WTC11 (cell line): Measurements from ENCODE around the gene SLCO4A1. TPM values are rescaled to one million over a fixed set of nuclear protein-coding genes. Genes with fewer than 3 reads are reported as not detected.

ENCODE experiments used
- ATAC-seq: fragments of 200-7000 bp; cut with Tn5 transposase; 2 replicates; pipeline ENCODE4 v1.10.0; 2021; ENCODE audit warnings: mild to moderate bottlenecking, moderate library complexity
- CTCF ChIA-PET: fragments of 300-600 bp; sonication (Branson Sonifier 250); formaldehyde crosslinking; loops from one replicate; lab custom pipeline; 2021; ENCODE audit warnings: antibody characterized with exemption; lab: Charles Lee
- POLR2A ChIA-PET: fragments of 350-600 bp; sonication (Branson Sonifier 250); formaldehyde crosslinking; loops from one replicate; lab custom pipeline; 2021; ENCODE audit warnings: antibody characterized with exemption; lab: Charles Lee
- DNase-seq: peaks from one replicate; pipeline ENCODE4 v3.0.0; 2021; ENCODE audit warnings: low spot score
- H3K27ac Mint-ChIP-seq: 2 replicates; pipeline ENCODE4 v1.8.0; 2021; ENCODE audit warnings: mixed read lengths
- H3K27me3 Mint-ChIP-seq: 2 replicates; pipeline ENCODE4 v1.8.0; 2021; ENCODE audit warnings: low read depth, mild to moderate bottlenecking, moderate library complexity, mixed read lengths
- H3K36me3 Mint-ChIP-seq: 2 replicates; pipeline ENCODE4 v1.8.0; 2021; ENCODE audit warnings: mixed read lengths
- H3K4me1 Mint-ChIP-seq: 2 replicates; pipeline ENCODE4 v1.8.0; 2022; ENCODE audit warnings: mixed read lengths
- H3K4me3 Mint-ChIP-seq: 2 replicates; pipeline ENCODE4 v1.8.0; 2021; ENCODE audit warnings: mild to moderate bottlenecking, moderate library complexity, mixed read lengths
- H3K9me3 Mint-ChIP-seq: 2 replicates; pipeline ENCODE4 v1.8.0; 2021; ENCODE audit warnings: mixed read lengths
- ATF6 ChIP-seq: sonication (generic); formaldehyde crosslinking; IDR thresholded peaks from 2 replicates; pipeline ENCODE4 v1.8.1; 2023; ENCODE audit warnings: mild to moderate bottlenecking, missing genetic modification reagents
- CBFB ChIP-seq: sonication (generic); formaldehyde crosslinking; IDR thresholded peaks from 2 replicates; pipeline ENCODE4 v1.8.1; 2022; ENCODE audit warnings: mild to moderate bottlenecking, low read depth, missing genetic modification reagents
- CTCF ChIP-seq: fragments of 200-600 bp; IDR thresholded peaks from 2 replicates; pipeline ENCODE4 v1.8.0; 2022; ENCODE audit warnings: antibody characterized with exemption
- E2F4 ChIP-seq: sonication (generic); formaldehyde crosslinking; IDR thresholded peaks from 2 replicates; pipeline ENCODE4 v1.8.1; 2022; ENCODE audit warnings: low read depth, mild to moderate bottlenecking, moderate library complexity, missing genetic modification reagents, borderline replicate concordance
- ELF4 ChIP-seq: sonication (generic); formaldehyde crosslinking; IDR thresholded peaks from 2 replicates; pipeline ENCODE4 v1.8.1; 2022; ENCODE audit warnings: low read depth, mild to moderate bottlenecking, moderate library complexity, missing genetic modification reagents
- FOXJ3 ChIP-seq: sonication (generic); formaldehyde crosslinking; IDR thresholded peaks from 2 replicates; pipeline ENCODE4 v1.9.0; 2021; ENCODE audit warnings: missing genetic modification reagents, mild to moderate bottlenecking, borderline replicate concordance
- GABPB1 ChIP-seq: sonication (generic); formaldehyde crosslinking; IDR thresholded peaks from 2 replicates; pipeline ENCODE4 v1.8.1; 2023; ENCODE audit warnings: mild to moderate bottlenecking, missing genetic modification reagents
- IRF1 ChIP-seq: sonication (generic); formaldehyde crosslinking; IDR thresholded peaks from 2 replicates; pipeline ENCODE4 v1.8.0; 2023; ENCODE audit warnings: missing genetic modification reagents
- NFYB ChIP-seq: sonication (generic); formaldehyde crosslinking; conservative IDR thresholded peaks from 2 replicates; pipeline ENCODE4 v1.8.0; 2022; ENCODE audit warnings: low read depth, missing genetic modification reagents
- SMAD3 ChIP-seq: sonication (generic); formaldehyde crosslinking; IDR thresholded peaks from 2 replicates; pipeline ENCODE4 v1.8.0; 2022; ENCODE audit warnings: missing genetic modification reagents, mild to moderate bottlenecking, borderline replicate concordance
- SOX15 ChIP-seq: fragments of 250-450 bp; sonication (Bioruptor Pico); IDR thresholded peaks from 2 replicates; pipeline ENCODE4 v1.9.0; 2021; ENCODE audit warnings: mild to moderate bottlenecking
- SP1 ChIP-seq: sonication (generic); formaldehyde crosslinking; conservative IDR thresholded peaks from 2 replicates; pipeline ENCODE4 v1.8.1; 2022; ENCODE audit warnings: missing genetic modification reagents
- ZNF281 ChIP-seq: sonication (generic); formaldehyde crosslinking; IDR thresholded peaks from 2 replicates; pipeline ENCODE4 v1.8.0; 2023; ENCODE audit warnings: mild to moderate bottlenecking, missing genetic modification reagents
- ZNF396 ChIP-seq: fragments of 250-450 bp; sonication (Bioruptor Pico); IDR thresholded peaks from 2 replicates; pipeline ENCODE4 v1.8.0; 2021; ENCODE audit warnings: mild to moderate bottlenecking, moderate library complexity, borderline replicate concordance
- ZNF416 ChIP-seq: fragments of 250-450 bp; sonication (Bioruptor Pico); IDR thresholded peaks from 2 replicates; pipeline ENCODE4 v1.9.0; 2021; ENCODE audit warnings: mild to moderate bottlenecking, inconsistent platforms
- ZNF423 ChIP-seq: fragments of 250-450 bp; sonication (Bioruptor Pico); IDR thresholded peaks from 2 replicates; pipeline ENCODE4 v2.1.2; 2022; ENCODE audit warnings: mild to moderate bottlenecking, moderate library complexity
- ZNF512 ChIP-seq: sonication (generic); formaldehyde crosslinking; IDR thresholded peaks from 2 replicates; pipeline ENCODE4 v1.8.1; 2022; ENCODE audit warnings: missing genetic modification reagents, borderline replicate concordance
- ZNF671 ChIP-seq: fragments of 250-450 bp; sonication (Bioruptor Pico); IDR thresholded peaks from 2 replicates; pipeline ENCODE4 v1.8.0; 2021; ENCODE audit warnings: mild to moderate bottlenecking
- total RNA-seq: library from RNA; stranded (reverse); gene quantifications from 3 replicates; pipeline ENCODE4 v1.2.3, GENCODE V29; 2021

SLCO4A1 gene
- total RNA-seq, 1 experiment from 2014 or later, result 19.9 TPM

GRCh38 chr20:62624719-62625453 lies 17.4 kb upstream of the SLCO4A1 start:
- no peak for DNase-seq
- H3K4me3 Mint-ChIP-seq, result no peak overlapping the region
- ATAC-seq, result no peak
- no peak for TF ChIP-seq ZNF512 (CRISPR knock-in tag)
- no peak for TF ChIP-seq IRF1
- no peak for TF ChIP-seq ZNF396 (CRISPR knock-in tag)
- no peak for TF ChIP-seq GABPB1
- TF ChIP-seq ZNF671 (CRISPR knock-in tag), result no peak
- TF ChIP-seq FOXJ3, result no peak
- no peak for TF ChIP-seq SP1 (CRISPR knock-in tag)
- TF ChIP-seq ELF4 (CRISPR knock-in tag), result no peak
- no peak for TF ChIP-seq CBFB
- no peak for TF ChIP-seq ATF6 (CRISPR knock-in tag)
- TF ChIP-seq NFYB, result no peak
- no peak for TF ChIP-seq CTCF
- no peak for TF ChIP-seq ZNF423 (CRISPR knock-in tag)
- TF ChIP-seq ZNF416, result no peak
- TF ChIP-seq SOX15 (CRISPR knock-in tag), result no peak
- no peak for TF ChIP-seq ZNF281 (CRISPR knock-in tag)
- no peak for TF ChIP-seq SMAD3 (CRISPR knock-in tag)
- no peak for TF ChIP-seq E2F4 (CRISPR knock-in tag)
- no peak overlapping the region for H3K27ac Mint-ChIP-seq
- POLR2A ChIA-PET, result no interaction called here
- H3K4me1 Mint-ChIP-seq, result peaks cover 20% of the 10 kb centered on the region
- CTCF ChIA-PET, result interaction anchor here (0.8 to 3.0 kb wide), 2 partner anchors 8 to 125 kb away, joined by 3 to 12 read pairs; no protein-coding TSS in a partner anchor
- H3K36me3 Mint-ChIP-seq, result no peaks in the 10 kb centered on the region
- H3K9me3 Mint-ChIP-seq, result no peaks in the 10 kb centered on the region
- no peaks in the 10 kb centered on the region for H3K27me3 Mint-ChIP-seq
